HG03196 (cell line): ENCODE data around the gene BRIP1.

Experiments
- ATAC-seq: cut with Tn5 transposase; IDR thresholded peaks from one replicate; pipeline ENCODE4 v1.9.1; 2021; ENCODE audit not compliant: unreplicated experiment

The BRIP1 gene

DNA sequence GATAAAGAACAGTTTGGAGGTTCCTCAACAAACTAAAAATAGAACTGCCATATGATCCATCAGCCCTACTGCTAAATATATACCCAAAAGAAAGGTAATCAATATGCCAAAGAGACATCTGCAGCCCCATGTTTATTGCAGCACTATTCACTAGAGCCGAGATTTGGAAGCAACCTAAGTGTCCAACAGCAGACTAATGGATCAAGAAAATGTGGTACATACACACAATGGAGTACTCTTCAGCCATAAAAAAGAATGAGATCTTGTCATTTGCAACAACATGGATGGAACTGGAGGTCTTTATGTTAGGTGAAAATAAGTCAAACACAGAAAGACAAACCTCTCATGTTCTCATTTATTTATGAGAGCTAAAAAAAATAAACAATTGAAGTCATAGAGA, 223.5 kb downstream of the BRIP1 start:
- no peak for ATAC-seq

DNA sequence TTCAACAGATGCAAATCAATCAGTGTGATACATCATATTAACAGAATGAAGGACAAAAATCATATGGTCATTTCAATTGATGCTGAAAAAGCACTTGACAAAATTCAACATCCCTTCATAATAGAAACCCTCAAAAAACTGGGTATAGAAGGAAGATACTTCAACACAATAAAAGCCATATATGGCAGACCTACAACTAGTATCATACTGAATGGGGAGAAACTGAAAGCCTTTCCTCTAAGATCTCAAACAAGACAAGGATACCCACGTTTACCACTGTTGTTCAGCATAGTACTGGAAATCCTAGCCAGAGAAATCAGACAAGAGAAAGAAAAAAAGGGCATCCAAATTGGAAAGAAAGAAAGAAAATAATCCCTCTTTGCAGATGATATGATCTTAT, 225.2 kb downstream of the BRIP1 start:
- ATAC-seq, result no peak

DNA sequence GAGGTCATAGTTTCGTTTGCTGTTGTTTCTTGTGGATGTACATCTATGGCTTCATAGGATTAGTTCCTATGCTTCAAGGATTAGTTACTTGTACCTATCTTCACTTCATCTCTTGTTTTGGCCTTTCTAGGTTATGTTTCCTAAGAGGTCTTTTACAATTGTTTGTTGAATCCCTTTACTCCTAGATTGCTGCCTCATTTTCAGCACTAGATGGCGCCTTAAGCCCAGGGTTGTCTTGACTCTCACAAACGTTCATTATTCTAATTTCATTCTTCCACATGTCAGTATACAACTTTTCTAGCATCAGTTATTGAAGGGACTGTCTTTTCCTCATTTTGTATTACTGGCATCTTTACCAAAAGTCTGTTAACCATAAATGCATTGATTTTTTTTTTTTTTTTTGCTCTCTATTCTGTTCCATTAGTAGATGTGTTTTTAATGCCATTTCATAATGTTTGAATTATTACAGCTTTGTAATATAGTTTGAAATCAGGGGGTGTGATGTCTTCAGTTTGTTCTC, 227.4 kb downstream of the BRIP1 start:
- ATAC-seq, result no peak

DNA sequence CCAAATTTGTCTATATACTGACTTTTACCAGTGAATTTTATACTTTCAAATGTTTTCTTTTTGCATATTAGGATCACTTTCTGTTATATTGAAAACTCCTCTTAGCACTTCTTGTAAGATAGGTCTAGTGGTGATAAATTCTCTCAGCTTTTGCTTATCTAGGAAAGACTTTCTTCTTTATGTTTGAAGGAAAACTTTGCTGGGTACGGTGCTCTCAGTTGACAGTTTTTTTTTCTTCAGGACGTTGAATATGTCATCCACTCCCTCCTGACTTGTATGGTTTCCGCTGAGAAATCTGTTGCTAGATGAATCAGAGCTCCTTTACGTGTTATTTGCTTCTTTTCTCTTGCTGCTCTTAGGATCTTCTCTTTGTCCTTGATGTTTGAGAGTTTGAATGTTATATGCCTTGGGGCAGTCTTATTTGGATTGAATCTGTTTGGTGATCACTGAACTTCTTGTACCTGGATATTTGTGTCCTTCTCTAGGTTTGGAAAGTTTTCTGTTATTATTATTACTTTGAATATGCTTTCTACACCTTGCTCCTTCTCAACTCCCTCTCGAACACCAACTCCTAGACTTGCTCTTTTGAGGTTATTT, 228.3 kb downstream of the BRIP1 start:
- ATAC-seq, result no peak

DNA sequence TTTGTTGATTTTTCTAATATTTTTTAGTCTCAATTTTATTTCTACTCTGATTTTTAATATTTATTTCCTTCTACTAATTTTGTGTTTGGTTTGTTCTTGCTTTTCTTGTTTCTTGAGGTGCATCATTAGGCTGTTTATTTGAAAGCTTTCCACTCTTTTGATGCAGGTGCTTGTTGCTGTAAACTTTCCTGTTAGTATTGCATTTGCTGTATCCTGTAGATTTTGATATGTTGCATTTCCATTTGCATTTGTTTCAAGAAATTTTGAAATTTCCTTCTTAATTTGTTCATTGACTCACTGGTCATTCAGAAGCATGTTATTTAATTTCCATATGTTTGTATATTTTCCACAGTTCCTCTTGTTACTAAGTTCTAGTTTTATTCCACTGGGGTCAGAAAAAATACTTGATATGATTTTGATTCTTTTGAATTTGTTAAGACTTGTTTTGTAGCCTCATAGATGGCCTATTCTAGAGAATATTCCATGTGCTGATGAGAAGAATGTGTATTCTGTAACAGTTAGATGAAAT, 229.3 kb downstream of the BRIP1 start:
- ATAC-seq, result no peak

DNA sequence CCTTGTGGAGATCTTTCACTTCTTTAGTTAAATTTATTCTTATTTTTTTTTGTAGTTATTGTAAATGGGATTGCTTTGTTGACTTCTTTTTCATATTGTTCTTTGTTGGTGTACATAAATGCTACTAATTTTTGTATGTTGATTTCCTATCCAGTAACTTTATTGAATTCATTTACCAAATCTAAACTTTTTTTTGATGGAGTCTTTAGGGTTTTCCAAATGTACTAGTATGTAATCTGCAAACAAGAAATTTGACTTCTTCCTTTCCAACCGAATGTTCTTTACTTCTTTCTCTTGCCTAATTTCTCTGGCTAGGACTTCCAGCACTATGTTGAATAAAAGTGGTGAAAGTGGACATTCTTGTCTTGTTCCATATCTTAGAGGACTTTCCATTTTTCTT, 230.5 kb downstream of the BRIP1 start:
- no peak for ATAC-seq

DNA sequence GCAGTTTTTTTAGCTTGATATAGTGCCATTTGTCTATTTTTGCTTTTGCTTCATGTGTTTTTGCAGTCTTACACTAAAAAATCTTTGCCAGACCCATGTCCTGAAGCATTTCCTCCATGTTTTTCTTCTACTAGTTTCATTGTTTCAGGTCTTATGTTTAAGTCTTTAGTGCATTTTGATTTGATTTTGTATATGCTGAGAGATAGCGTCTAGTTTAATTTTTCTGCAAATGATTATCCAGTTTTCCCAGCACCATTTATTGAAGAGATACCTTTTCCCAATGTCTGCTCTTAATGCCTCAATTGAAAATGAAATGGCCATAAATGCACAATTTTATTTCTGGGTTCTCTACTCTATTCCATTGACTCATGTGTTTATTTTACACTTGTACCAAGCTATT, 231.5 kb downstream of the BRIP1 start:
- ATAC-seq, result no peak
